HT1080 (cell line): Measurements from ENCODE around the gene IFT22. TPM values are rescaled to one million over a fixed set of nuclear protein-coding genes. Genes with fewer than 3 reads are reported as not detected.
A peak's percentile ranks its signal among the peaks of the same experiment; 100 is the strongest.
"Not testable (repeated sequence)": the region's sequence is repeated elsewhere in the genome, so short reads cannot be mapped to it uniquely, and the experiment has no call there.

Experiments
- DNase-seq: peaks from one replicate; pipeline ENCODE4 v3.0.0-alpha.2; 2015; ENCODE audit warnings: low read depth
- total RNA-seq: library from RNA; depleted of rRNA; stranded (reverse); fragments of >200 nt; shearing (Covaris generic); gene quantifications from 2 replicates; pipeline ENCODE4 v1.2.3, GENCODE V29; 2014

Gene IFT22
- total RNA-seq, 1 experiment from 2014 or later: 23.8 TPM

DNA sequence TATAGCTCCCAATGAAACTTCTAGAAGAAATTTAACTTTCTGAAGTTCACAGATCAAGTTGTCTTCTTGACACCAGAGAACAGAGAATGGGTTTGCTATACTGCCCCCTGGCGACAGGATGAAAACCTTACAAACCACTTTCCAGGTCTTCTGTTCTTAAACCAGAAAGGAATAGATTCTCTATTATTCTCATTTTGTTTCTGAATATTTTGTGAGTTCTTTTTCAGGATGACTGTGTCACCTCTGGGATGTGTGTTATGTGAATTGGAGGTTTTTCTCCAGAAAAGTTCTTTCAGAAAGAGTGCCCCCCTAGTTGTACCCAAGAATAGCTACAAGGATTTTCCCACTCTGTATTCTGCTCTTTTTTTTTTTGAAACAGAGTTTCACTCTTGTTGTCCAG is 6.3 kb downstream of the IFT22 start:
- DNase-seq: no peak

DNA sequence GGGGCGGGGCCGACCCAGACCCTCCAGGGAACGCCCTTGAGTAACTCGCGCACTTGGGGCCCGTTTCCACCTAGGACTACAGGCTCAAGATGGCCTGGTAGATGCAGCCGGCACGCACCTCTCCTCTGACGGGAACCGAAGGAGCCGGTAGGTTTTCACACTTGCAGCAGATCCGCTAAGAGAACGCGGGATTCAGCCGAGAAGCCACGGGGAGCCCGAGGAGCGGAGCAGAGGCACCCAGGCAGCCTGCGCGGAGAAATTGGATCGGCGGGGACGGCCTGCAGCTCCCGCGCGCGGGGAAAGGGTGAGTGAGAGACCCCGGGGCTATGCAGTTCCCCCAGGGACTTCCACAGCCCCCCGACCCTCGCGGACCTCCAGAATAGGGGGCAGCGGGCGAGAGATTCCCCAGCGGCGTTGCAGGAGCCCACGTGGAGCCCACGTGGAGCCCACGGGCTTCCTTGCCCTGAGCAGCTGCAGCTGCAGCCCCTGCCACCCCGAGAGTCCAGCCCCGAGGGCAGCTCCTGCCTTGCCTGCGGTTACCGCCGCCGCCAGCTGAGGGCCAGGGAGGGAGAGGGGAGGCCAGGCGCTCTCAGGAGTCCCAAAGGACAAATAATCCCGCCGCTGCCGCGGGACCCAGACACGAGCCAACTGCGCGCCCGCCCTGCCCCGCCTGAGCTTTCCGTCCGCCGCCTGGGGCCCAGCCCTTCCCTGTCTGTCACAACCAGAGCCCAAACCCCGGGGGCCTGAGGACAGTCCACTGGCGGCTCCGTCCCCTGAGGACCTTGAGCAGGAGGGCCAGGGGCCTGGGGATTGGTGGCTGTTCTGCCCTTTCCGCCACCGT is 13.1 kb downstream of the IFT22 start:
- no peak for DNase-seq

- DNase-seq: no peak
Observed at GRCh38 chr7:101306307-101306706, 15.3 kb downstream of the IFT22 start.

DNA sequence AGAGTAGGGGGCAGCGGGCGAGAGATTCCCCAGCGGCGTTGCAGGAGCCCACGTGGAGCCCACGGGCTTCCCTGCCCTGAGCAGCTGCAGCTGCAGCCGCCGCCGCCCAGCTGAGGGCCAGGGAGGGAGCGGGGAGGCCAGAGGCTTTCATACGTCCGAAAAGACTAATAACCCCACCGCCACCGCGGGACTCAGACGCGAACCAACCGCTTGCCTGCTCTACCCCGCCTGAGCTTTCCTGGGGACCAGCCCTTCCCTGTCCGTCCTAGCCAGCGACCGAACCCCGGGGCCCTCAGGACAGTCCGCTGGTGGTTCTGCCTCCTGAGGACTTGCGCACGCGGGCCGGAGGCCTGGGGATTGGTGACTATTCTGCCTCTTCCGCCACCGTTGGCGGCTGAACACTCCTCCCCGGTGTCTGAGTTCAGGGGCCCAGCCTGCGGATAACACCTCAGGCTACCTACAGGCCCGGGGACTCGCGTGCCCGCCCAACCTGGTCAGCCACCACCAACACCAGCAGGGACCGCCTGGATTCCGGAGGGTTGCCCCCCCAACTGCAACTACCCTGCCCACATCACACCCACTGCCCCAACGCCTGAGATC is 18.4 kb downstream of the IFT22 start:
- no peak for DNase-seq

- DNase-seq: no peak
Observed at GRCh38 chr7:101302641-101303101, 18.9 kb downstream of the IFT22 start.

GRCh38 chr7:101300465-101301376 is 20.9 kb downstream of the IFT22 start:
- no peak for DNase-seq

GRCh38 chr7:101299511-101300464 is 21.8 kb downstream of the IFT22 start:
- DNase-seq: no peak

DNA sequence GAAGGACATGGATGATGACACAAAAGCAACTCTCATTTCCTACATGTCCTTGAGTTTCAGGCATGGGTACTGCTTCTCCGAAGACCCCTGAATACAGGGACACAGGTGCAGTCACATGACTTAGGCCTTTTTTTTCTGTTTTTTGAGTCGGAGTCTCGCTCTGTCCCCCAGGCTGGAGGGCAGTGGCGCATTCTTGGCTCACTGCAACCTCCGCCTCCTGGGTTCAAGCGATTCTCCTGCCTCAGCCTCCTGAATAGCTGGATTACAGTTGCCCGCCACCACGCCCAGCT is 26.8 kb downstream of the IFT22 start:
- no peak for DNase-seq

DNA sequence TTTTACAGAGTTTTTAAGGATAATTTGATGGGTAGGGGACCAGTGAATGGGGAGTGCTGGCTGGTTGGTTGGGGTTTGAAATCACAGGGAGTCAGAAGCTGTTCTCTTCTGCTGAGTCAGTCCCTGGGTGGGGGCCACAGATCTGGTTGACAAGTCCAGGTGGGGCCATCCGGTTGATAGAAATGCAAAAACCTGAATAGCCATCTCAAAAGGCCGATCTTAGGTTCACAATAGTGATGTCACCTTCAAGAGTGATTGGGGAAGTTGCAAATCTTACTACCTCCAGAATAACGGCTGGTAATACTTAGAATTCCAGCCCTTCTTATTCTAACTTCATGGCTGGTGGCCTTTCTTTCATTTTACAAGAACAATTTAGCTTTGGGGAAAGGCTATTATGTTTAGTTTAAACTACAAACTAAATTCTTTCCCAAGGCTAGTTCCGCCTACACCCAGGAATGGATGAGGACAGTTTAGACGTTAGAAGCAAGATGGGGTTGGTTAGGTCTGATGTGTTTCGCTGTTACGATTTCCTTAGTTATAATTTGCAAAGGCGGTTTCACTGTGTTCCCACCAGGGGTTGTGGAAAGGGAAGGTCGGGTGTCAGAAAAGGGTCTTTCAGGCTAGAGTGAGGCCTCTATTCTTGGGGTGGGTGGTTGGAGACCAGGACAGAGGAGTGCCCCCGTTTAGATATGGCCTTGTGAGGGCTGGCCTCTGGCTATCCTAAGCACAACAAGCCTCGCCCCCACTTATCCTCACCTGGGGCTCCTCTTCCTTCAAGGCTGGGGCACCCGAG is 27.4 kb downstream of the IFT22 start:
- no peak for DNase-seq

DNA sequence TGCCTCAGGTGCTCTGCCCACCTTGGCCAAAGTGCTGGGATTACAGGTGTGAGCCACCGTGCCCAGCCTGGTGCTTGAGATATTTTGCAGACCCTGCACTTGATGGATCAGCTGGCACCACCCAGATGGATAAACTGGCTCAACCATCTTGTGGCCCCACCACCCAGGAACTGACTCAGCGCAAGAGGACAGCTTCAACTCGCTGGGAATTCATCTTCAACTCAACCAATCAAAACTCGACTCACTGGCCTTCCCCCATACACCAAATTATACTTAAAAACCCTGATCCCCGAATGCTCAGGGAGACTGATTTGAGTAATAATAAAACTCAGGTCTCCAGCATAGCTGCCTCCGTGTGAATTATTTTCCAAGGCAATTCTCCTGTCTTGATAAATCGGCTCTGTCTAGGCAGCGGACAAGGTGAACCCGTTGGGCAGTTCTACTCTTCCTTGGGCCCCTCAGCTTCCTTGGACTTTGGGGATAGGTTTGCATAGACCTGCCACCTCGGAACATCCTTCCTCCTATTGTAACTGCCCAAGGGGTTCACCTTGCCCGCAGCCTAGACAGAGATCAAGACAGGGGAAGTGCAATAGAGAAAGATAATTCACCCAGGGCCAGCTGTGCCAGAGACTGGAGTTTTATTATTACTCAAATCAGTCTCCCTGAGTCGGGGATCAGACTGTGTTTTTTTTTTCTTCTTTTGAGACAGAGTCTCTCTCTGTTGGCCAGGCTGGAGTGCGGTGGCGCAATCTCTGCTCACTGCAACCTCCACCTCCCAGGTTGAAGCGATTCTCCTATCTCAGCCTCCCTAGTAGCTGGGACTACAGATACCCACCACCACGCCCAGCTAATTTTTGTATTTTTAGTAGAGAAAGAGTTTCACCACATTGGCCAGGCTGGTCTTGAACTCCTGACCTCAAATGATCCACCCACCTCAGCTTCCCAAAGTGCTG is 28.3 kb downstream of the IFT22 start:
- DNase-seq: not testable (repeated sequence)

DNA sequence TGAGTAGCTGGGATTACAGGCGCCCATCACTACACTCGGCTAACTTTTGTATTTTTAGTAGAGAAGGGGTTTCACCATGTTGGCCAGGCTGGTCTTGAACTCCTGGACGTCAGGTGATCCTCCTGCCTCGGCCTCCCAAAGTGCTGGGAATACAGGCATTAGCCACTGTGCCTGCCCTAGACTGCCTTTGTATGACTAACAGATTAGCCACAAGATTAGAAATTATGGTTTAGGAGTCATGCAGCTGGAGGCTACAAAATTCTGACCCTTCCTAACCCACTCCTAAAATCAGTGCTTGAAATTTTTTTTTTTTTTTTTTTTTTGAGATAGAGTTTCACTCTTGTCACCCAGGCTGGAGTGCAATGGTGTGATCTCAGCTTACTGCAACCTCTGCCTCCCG is 29.0 kb downstream of the IFT22 start:
- not testable (repeated sequence) for DNase-seq

DNA sequence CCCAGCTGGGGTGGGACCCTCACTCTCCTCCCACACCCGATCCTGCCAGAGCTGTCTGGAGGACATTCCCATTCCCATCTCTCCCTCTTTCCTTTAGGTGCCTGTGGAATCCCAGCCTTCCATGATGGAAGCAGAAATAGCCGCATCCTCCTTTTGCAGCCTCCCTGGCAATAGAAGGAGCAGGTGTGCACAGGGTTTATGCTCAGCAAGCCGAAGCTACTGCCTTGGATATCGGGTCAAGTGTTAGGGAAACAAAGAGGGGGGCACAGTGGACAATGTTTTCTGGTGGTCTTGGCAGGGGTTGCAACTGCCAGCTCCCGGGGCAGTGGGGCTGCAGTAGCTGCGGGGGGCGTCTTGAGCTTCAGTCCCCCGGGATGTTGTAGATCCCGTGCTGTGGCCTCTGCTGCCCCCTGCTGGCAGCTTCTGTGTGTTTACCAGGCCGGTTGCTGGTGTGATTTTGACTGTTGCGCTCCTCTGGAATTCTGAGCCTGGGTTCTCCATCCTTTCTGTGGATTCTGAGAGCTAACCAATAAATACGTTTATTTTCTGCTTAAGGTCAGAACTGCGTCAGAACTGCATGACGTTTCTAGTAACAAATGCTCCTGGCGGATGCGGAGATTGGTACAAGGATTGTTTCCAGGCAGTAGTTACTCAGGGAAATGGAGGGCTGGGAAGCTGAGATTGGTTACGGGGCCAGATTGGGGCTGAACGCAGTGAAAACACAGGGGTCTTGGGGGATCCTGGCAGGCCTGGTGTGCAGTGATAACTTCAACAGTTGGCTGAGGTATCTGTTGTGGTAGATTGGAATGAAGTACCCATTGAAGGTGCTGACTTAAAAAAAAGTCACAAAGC is 31.2 kb downstream of the IFT22 start:
- peak; percentile 44 for DNase-seq

GRCh38 chr7:101289687-101290086 is 31.9 kb downstream of the IFT22 start:
- DNase-seq: not testable (repeated sequence)

DNA sequence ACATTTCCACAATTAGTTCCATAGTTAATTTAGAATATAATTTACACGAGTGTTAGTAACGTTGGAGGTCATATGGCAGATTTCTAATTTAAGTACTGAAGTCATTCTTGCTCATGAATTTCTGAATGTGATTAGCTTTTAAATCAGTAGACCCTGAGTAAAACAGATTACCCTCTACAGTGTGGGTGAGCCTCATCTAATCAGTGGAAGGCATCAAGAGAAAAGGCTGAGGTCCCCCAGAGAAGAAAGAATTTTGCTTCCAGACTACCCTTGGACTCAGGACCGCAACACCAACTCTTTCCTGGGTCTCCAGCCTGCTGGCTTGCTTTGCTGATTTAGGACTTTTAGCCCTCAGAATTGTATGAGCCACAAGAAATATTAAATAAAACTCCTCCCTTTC is 33.2 kb downstream of the IFT22 start:
- no peak for DNase-seq

DNA sequence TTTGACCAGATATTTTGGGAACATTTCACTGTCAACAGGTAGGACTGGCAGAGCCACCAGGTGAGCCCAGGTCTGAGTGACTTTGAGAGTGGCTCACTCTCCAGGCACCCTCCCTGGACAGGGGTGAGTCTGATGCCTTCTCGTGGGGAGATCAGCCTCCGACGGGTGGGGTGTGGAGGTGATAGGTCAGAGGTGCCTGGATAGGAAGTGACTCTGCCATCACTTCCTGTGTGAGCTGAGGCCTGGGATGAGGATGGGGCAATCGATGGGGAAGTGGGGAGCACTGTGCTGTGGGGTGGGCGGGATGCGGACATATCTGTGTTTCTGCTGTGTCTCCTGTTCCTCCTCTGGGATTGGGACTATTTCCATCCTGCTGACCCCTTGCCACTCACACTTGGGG is 34.6 kb downstream of the IFT22 start:
- DNase-seq: no peak

DNA sequence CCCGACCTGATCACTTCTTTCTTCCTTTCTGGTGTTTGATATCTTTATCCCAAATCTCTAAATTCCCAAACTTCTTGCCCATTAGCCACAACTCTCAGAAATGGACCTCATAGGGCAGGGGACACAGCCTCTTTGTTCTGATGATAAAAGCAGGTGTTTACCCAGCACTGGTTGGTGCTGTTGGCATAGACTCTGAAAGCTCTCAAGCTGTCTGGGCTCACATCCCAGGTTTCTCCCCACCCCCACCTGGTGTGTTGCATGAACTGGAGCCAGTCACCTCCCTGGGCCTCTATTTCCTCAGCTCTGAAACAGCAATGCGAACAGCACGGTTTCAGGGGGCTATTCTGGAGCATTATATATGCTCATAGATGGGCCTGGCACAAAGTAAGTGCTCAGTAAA is 35.7 kb downstream of the IFT22 start:
- not testable (repeated sequence) for DNase-seq

DNA sequence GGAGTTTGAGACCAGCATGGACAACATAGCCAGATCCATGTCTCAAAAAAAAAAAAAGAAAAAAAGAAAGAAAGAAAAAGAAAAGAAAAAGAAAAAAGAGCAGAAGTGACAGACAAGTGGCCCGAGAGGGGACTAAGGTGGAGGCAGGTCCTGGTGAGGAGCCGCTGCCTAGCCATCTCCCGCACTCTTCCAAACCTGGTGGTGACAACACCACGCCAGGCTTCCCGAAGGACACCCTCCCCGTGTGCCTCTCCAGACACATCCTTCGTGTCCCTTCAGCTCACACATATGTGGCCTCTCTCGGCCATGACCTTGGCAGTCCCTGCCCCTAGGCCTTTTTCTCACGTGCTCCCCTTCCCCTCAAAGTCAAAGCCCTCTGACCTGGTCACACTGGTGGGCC is 36.4 kb downstream of the IFT22 start:
- no peak for DNase-seq

- not testable (repeated sequence) for DNase-seq
Observed at GRCh38 chr7:101280912-101281311, 40.7 kb downstream of the IFT22 start.
